HG02840 (cell line): Measurements from ENCODE around the gene DEFB132.

ENCODE experiments used
- ATAC-seq: cut with Tn5 transposase; IDR thresholded peaks from one replicate; pipeline ENCODE4 v1.9.1; 2021; ENCODE audit warnings: mild to moderate bottlenecking, moderate library complexity, moderate number of reproducible peaks; ENCODE audit not compliant: unreplicated experiment, low FRiP score

DEFB132 gene

DNA sequence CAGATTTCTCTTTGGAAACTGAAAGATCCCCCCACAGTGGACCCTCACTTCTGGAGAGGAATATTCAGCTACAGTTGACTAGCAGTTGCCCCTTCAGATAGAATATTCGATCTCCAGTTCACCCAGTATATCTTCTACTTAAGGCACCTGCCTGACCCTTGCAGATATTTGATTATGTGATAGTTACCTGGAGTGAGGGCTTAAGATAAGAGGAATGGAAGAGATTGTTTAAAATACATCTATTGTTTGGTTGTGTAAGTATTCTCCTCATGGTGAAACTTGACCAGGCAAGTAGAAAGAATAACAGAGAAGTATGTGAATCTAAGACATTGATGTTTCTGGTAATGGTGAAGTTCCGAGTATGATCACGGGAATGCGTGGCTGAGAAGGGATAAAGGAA is 38.3 kb downstream of the DEFB132 start:
- no peak for ATAC-seq

- ATAC-seq, result peak; percentile 81
Measured at GRCh38 chr20:297098-297924, 39.8 kb downstream of the DEFB132 start, which contains the start of gene ZCCHC3. Gene ZCCHC3 (plus strand): TSS chr20:297570. CDS start chr20:297587, 17 bp downstream.

GRCh38 chr20:297925-298775 is 40.6 kb downstream of the DEFB132 start:
- ATAC-seq, result peak; percentile 20

- ATAC-seq, result no peak
Measured at GRCh38 chr20:298776-299391, 41.4 kb downstream of the DEFB132 start.

- no peak for ATAC-seq
Measured at GRCh38 chr20:300345-300990, 42.9 kb downstream of the DEFB132 start.

DNA sequence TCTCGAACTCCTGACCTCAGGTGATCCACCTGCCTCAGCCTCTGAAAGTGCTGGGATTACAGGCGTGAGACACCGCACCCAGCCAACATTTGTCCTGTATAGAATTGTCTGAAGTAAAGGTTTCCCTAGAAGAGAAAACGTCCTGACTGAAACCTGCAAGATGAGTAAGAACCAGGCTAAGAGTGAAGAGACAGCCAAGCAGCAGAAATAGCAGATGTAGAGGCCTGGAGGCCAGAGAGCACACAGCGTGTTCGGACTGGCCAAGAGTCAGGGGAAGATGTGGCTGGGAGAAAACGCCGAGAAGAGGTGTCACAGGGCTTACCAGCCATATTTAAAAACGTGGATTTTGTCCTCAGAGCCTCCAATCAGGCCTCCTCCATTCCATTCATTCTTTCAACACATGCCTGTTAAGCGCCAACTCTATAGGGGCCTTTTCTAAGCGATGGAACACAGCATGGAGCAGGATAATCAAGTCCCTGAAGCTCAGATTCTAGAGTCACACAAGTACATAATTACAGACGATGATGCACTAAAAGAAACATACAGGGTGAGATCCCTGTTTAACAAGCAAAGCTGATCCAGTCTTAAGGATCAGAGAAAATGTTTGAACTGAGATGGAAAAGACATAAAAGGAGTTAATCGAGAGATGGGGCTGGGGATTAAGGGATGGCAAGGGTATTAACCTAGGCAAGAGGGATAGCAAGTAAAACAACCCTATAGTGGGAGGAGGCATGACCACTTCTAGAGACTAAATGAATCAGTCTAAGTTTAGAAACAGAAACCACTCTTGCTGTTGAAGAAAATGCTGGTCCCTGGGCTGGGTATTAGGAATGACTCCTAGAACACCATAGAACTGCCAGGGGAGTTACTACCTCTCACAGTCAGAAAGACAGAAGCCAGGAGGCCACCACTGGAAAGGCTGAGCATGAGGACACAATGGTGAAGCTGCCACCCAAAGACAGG is 44.6 kb downstream of the DEFB132 start:
- no peak for ATAC-seq

- no peak for ATAC-seq
Measured at GRCh38 chr20:305745-306144, 48.2 kb downstream of the DEFB132 start.

- no peak for ATAC-seq
Measured at GRCh38 chr20:308427-309038, 51.0 kb downstream of the DEFB132 start.

GRCh38 chr20:309306-309840 is 51.8 kb downstream of the DEFB132 start:
- no peak for ATAC-seq

DNA sequence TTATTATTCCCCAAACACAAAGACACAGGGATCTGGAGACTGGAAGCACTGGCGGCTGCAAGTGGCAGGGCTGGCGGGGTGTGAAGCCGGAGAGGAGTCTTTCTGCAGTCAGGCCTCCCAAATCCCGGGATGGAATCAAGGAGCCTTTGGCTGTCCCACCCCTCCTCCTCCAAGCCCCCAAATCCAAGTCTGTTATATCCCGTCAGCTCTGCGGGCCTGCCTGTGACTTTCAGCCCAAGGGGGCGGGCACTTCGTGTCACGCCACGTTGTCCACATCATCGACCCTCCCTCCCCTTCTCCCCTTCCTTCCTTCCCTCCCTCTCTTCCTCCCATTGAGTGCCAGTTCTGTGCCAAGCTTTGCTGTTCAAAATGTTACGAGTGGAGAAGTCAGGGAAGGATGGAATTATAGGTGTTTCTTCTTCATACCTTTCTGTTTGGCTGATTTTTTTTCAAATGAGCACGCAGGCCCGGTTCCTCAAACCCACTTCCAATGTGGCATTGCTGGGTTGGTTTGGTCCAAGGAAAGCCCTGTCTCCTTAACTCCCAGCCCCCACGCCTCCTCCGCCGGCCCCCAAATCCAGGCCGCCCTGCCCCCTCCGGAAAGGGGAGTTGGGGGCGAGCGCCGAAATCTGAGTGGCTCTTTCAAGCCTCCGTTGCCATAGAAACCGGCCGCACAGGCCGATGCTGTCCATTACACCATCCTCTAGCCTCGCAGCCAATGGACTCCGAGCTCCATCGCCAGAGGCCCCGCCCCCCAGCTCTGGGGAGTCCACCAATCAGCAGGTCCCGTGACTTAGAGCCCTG is 52.5 kb downstream of the DEFB132 start:
- ATAC-seq, result peak; percentile 96

DNA sequence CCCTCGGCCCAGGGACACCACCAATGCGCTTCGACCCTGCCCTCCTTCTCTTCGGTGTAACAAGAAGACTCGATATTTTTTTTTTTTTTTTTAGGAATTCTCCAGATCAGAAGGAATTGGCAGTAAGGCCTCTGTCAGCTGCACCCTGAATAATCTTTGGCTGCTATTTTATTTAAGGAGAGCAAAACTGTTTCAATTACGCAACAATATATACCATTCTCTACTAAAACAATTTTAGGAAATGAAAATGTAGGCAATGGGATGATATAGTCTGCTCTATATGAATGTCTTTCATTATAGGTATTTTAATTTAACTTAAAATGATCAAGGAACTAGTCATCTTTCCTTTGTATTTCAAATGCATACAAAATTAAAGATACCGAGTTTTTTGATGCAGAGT is 53.1 kb downstream of the DEFB132 start:
- no peak for ATAC-seq
